ENCODE measurements around the gene HCFC1R1.

- TF ChIP-seq CTCF (IDR thresholded peaks at IDR 0.05; ENCODE audit: low read depth, low read length), result no peak
- TF ChIP-seq POLR2A (IDR thresholded peaks at IDR 0.05; ENCODE audit: extremely low read depth, insufficient read length), result no peak
- TF ChIP-seq MAX (IDR thresholded peaks at IDR 0.05; ENCODE audit: low read depth, low read length), result no peak
These were observed 50.6 kb downstream of the HCFC1R1 start for GRCh38 chr16:2973093-2973492.

Data from NB4 (cell line).